ENCODE data around the gene FXYD1. TPM values are rescaled to one million over a fixed set of nuclear protein-coding genes. Genes with fewer than 3 reads are reported as not detected.

The FXYD1 gene
- total and polyA plus RNA-seq, 2 experiments from 2014 or later = 1.5 to 26.8 TPM

DNA sequence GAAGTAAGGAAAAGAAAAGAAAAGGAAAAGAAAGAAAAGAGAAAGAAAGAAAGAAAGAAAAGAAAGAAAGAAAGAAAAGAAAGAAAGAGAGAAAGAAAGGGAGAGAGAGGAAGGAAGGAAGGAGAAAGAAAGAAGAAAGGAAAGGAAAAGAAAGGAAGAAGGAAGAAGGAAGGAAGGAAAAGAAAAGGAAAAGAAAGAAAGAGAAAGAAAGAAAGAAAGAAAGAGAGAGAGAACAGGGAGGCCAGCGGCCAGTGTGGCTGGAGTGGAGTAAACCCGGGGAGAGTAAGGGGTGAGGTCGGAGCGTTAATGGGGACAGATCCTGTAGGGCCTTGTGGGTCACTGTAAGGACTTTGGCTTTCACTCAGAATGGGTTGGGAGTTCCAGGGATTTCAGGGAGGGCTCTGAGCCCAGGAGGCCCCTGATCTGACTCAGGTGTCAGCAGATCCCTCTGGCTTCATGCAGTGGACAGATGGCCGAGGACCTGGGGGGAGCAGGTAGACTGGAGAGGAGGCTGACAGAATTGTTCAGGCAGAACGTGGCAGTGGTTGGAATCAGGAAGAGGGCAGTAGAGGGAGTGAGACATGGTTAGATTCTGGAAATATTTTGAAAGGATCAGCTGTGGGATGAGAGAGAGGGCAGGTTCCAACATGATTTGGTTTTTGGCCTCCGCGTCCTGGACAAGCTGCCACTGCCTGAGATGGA lies 42.8 kb upstream of the FXYD1 start (continued):
- TF ChIP-seq, protein P1, sequence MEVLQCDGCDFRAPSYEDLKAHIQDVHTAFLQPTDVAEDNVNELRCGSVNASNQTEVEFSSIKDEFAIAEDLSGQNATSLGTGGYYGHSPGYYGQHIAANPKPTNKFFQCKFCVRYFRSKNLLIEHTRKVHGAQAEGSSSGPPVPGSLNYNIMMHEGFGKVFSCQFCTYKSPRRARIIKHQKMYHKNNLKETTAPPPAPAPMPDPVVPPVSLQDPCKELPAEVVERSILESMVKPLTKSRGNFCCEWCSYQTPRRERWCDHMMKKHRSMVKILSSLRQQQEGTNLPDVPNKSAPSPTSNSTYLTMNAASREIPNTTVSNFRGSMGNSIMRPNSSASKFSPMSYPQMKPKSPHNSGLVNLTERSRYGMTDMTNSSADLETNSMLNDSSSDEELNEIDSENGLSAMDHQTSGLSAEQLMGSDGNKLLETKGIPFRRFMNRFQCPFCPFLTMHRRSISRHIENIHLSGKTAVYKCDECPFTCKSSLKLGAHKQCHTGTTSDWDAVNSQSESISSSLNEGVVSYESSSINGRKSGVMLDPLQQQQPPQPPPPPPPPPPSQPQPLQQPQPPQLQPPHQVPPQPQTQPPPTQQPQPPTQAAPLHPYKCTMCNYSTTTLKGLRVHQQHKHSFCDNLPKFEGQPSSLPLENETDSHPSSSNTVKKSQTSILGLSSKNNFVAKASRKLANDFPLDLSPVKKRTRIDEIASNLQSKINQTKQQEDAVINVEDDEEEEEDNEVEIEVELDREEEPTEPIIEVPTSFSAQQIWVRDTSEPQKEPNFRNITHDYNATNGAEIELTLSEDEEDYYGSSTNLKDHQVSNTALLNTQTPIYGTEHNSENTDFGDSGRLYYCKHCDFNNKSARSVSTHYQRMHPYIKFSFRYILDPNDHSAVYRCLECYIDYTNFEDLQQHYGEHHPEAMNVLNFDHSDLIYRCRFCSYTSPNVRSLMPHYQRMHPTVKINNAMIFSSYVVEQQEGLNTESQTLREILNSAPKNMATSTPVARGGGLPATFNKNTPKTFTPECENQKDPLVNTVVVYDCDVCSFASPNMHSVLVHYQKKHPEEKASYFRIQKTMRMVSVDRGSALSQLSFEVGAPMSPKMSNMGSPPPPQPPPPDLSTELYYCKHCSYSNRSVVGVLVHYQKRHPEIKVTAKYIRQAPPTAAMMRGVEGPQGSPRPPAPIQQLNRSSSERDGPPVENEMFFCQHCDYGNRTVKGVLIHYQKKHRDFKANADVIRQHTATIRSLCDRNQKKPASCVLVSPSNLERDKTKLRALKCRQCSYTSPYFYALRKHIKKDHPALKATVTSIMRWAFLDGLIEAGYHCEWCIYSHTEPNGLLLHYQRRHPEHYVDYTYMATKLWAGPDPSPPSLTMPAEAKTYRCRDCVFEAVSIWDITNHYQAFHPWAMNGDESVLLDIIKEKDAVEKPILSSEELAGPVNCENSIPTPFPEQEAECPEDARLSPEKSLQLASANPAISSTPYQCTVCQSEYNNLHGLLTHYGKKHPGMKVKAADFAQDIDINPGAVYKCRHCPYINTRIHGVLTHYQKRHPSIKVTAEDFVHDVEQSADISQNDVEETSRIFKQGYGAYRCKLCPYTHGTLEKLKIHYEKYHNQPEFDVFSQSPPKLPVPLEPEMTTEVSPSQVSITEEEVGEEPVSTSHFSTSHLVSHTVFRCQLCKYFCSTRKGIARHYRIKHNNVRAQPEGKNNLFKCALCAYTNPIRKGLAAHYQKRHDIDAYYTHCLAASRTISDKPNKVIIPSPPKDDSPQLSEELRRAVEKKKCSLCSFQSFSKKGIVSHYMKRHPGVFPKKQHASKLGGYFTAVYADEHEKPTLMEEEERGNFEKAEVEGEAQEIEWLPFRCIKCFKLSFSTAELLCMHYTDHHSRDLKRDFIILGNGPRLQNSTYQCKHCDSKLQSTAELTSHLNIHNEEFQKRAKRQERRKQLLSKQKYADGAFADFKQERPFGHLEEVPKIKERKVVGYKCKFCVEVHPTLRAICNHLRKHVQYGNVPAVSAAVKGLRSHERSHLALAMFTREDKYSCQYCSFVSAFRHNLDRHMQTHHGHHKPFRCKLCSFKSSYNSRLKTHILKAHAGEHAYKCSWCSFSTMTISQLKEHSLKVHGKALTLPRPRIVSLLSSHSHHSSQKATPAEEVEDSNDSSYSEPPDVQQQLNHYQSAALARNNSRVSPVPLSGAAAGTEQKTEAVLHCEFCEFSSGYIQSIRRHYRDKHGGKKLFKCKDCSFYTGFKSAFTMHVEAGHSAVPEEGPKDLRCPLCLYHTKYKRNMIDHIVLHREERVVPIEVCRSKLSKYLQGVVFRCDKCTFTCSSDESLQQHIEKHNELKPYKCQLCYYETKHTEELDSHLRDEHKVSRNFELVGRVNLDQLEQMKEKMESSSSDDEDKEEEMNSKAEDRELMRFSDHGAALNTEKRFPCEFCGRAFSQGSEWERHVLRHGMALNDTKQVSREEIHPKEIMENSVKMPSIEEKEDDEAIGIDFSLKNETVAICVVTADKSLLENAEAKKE (CRISPR knock-in tag; IDR thresholded peaks at IDR 0.05) = no peak
- no peak for TF ChIP-seq STAT1 (IDR thresholded peaks at IDR 0.05; ENCODE audit: unreplicated experiment)
- TF ChIP-seq, protein P2, sequence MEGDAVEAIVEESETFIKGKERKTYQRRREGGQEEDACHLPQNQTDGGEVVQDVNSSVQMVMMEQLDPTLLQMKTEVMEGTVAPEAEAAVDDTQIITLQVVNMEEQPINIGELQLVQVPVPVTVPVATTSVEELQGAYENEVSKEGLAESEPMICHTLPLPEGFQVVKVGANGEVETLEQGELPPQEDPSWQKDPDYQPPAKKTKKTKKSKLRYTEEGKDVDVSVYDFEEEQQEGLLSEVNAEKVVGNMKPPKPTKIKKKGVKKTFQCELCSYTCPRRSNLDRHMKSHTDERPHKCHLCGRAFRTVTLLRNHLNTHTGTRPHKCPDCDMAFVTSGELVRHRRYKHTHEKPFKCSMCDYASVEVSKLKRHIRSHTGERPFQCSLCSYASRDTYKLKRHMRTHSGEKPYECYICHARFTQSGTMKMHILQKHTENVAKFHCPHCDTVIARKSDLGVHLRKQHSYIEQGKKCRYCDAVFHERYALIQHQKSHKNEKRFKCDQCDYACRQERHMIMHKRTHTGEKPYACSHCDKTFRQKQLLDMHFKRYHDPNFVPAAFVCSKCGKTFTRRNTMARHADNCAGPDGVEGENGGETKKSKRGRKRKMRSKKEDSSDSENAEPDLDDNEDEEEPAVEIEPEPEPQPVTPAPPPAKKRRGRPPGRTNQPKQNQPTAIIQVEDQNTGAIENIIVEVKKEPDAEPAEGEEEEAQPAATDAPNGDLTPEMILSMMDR (conservative IDR thresholded peaks at IDR 0.05; ENCODE audit: low read depth in 2 of 2) = no peak

DNA sequence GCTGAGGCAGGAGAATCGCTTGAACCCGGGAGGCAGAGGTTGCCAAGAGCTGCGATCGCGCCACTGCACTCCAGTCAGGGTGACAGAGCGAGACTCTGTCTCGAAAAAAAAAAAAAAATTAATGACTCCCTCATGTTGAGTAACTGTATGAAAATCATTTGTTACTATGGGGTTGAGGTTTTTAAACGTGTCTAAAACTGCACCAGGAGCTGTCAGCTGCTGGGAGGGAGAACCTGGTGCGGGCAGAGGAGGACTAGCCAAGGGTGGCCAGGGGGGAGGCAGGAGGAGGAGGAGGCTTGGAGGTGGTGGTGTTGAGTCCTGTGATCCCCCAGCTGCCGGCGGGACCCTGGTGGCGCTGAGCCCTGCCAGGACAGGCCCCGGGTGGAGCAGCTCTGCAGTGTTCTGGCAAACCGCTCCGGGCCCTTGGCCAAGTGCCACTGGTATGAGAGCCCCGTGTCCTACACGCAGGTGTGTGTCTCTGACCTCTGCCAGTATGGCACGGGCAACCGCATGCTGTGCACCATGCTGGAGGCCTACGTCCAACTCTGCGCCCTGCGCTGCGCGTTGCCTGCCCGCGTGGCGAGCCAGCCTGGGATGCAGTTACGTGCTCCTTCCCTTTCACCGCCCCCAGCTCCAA lies 40.1 kb upstream of the FXYD1 start:
- no peak overlapping the region for H3K4me3 ChIP-seq
- H3K4me1 ChIP-seq (ENCODE audit: insufficient read depth) = no peaks in the 10 kb centered on the region; the same call in 1 of the 2 replicates
- no peaks in the 10 kb centered on the region for H3K79me2 ChIP-seq (replicated peaks; ENCODE audit: insufficient read depth)
- Mint-ChIP-seq H3K9me3 (no peaks in the 10 kb centered on the region; the same call in 2 of the 3 replicates), H3K27me3 (ENCODE audit: insufficient read depth, low read depth, poor library complexity) (peaks cover 5% of the 10 kb centered on the region), H3K27ac (no peak overlapping the region), H3K4me1 (peaks cover 4% of the 10 kb centered on the region), H3K36me3 (ENCODE audit: low read depth) (no peaks in the 10 kb centered on the region), H3K4me3 (no peak overlapping the region)
- TF ChIP-seq, protein P3, sequence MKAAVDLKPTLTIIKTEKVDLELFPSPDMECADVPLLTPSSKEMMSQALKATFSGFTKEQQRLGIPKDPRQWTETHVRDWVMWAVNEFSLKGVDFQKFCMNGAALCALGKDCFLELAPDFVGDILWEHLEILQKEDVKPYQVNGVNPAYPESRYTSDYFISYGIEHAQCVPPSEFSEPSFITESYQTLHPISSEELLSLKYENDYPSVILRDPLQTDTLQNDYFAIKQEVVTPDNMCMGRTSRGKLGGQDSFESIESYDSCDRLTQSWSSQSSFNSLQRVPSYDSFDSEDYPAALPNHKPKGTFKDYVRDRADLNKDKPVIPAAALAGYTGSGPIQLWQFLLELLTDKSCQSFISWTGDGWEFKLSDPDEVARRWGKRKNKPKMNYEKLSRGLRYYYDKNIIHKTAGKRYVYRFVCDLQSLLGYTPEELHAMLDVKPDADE (IDR thresholded peaks at IDR 0.05) = no peak
- TF ChIP-seq EZH2 (IDR thresholded peaks at IDR 0.05; ENCODE audit: low read depth, unreplicated experiment) (no peak), EZH2phosphoT487 (IDR thresholded peaks at IDR 0.05; ENCODE audit: unreplicated experiment) (no peak), JUNB (IDR thresholded peaks at IDR 0.05; ENCODE audit: unreplicated experiment) (no peak), POLR2AphosphoS5 (IDR thresholded peaks at IDR 0.05; ENCODE audit: low read depth) (no peak)
- TF ChIP-seq, protein P4, sequence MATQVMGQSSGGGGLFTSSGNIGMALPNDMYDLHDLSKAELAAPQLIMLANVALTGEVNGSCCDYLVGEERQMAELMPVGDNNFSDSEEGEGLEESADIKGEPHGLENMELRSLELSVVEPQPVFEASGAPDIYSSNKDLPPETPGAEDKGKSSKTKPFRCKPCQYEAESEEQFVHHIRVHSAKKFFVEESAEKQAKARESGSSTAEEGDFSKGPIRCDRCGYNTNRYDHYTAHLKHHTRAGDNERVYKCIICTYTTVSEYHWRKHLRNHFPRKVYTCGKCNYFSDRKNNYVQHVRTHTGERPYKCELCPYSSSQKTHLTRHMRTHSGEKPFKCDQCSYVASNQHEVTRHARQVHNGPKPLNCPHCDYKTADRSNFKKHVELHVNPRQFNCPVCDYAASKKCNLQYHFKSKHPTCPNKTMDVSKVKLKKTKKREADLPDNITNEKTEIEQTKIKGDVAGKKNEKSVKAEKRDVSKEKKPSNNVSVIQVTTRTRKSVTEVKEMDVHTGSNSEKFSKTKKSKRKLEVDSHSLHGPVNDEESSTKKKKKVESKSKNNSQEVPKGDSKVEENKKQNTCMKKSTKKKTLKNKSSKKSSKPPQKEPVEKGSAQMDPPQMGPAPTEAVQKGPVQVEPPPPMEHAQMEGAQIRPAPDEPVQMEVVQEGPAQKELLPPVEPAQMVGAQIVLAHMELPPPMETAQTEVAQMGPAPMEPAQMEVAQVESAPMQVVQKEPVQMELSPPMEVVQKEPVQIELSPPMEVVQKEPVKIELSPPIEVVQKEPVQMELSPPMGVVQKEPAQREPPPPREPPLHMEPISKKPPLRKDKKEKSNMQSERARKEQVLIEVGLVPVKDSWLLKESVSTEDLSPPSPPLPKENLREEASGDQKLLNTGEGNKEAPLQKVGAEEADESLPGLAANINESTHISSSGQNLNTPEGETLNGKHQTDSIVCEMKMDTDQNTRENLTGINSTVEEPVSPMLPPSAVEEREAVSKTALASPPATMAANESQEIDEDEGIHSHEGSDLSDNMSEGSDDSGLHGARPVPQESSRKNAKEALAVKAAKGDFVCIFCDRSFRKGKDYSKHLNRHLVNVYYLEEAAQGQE (IDR thresholded peaks at IDR 0.05; ENCODE audit: unreplicated experiment) = no peak
- H4K20me1 ChIP-seq (replicated peaks; ENCODE audit: insufficient read depth) = no peaks in the 10 kb centered on the region
- H3K4me2 ChIP-seq = no peak overlapping the region
- H2AFZ ChIP-seq = no peak overlapping the region
- H3K36me3 ChIP-seq (ENCODE audit: insufficient read depth) = no peaks in the 10 kb centered on the region
- H3K9me2 ChIP-seq (ENCODE audit: insufficient read depth) = no peaks in the 10 kb centered on the region
- no peaks in the 10 kb centered on the region for H3K27me3 ChIP-seq (ENCODE audit: insufficient read depth)
- DNase-seq (ENCODE audit: low spot score) = no peak
- H3F3A ChIP-seq (replicated peaks; ENCODE audit: low read depth) = 0 out of 2 replicates have a peak, but pooled peaks cover 3% of the 10 kb centered on the region
- no peak overlapping the region for H3K27ac ChIP-seq (ENCODE audit: low read depth)
- ATAC-seq = no peak
